DND-41 (cell line): ENCODE results near the gene RGS19.

Source experiments
- ATAC-seq: fragments of 200-7000 bp; cut with Tn5 transposase; 3 replicates; pipeline ENCODE4 v1.9.1; 2021; ENCODE audit warnings: low read depth; ENCODE audit not compliant: insufficient read depth
- DNase-seq: peaks from one replicate; pipeline ENCODE4 v3.0.0-alpha.2; 2020
- H2AFZ ChIP-seq: 2 replicates; pipeline ENCODE4 v1.6.0; 2012; ENCODE audit warnings: low read depth, low read length
- H3K27ac ChIP-seq: 2 replicates; pipeline ENCODE4 v1.5.1; 2012; ENCODE audit warnings: low read length, inconsistent platforms
- H3K27me3 ChIP-seq: fragments of 200-600 bp; sonication (generic); 2 replicates; pipeline ENCODE4 v1.6.0; 2012; ENCODE audit warnings: low read length, mild to moderate bottlenecking, inconsistent platforms; ENCODE audit not compliant: insufficient read depth, poor library complexity
- H3K36me3 ChIP-seq: 2 replicates; pipeline ENCODE4 v1.5.1; 2012; ENCODE audit warnings: low read length, inconsistent platforms; ENCODE audit not compliant: insufficient read depth
- H3K4me1 ChIP-seq: 2 replicates; pipeline ENCODE4 v1.5.1; 2012; ENCODE audit warnings: mild to moderate bottlenecking, low read length; ENCODE audit not compliant: insufficient read depth
- H3K4me2 ChIP-seq: 2 replicates; pipeline ENCODE4 v1.6.0; 2012; ENCODE audit warnings: mild to moderate bottlenecking, moderate library complexity, low read length, inconsistent platforms; ENCODE audit not compliant: insufficient read depth
- H3K4me3 ChIP-seq, 2 experiments: fragments of 200-600 bp in 1 of 2; shearing (Covaris generic) in 1 of 2; 2 replicates each; pipeline ENCODE4 v1.5.1; 2012 to 2016; ENCODE audit warnings: inconsistent platforms in 2 of 2, low read length in 2 of 2, mild to moderate bottlenecking in 2 of 2, low read depth in 1 of 2, moderate library complexity in 1 of 2
- H3K79me2 ChIP-seq: 2 replicates; pipeline ENCODE4 v1.6.0; 2012; ENCODE audit warnings: low read length, inconsistent platforms; ENCODE audit not compliant: insufficient read depth
- H3K9ac ChIP-seq: 2 replicates; pipeline ENCODE4 v1.6.0; 2012; ENCODE audit warnings: low read depth, mild to moderate bottlenecking, inconsistent platforms, low read length, moderate library complexity
- H3K9me3 ChIP-seq: 2 replicates; pipeline ENCODE4 v1.5.1; 2012; ENCODE audit warnings: low read length, moderate library complexity, mild to moderate bottlenecking, inconsistent platforms; ENCODE audit not compliant: insufficient read depth, severe bottlenecking
- H4K20me1 ChIP-seq: 2 replicates; pipeline ENCODE4 v1.6.0; 2012; ENCODE audit warnings: low read length; ENCODE audit not compliant: insufficient read depth
- EZH2 ChIP-seq: IDR thresholded peaks from 3 replicates; pipeline ENCODE4 v1.6.1; 2012; ENCODE audit warnings: borderline replicate concordance, low read depth, mild to moderate bottlenecking, moderate library complexity, low read length, inconsistent platforms; ENCODE audit not compliant: severe bottlenecking
- TF ChIP-seq, protein P1 (sequence below): IDR thresholded peaks from 2 replicates; pipeline ENCODE4 v1.5.1; 2012; ENCODE audit warnings: borderline replicate concordance, low read length, moderate library complexity, mild to moderate bottlenecking; ENCODE audit not compliant: poor library complexity, severe bottlenecking; ENCODE audit errors: extremely low read depth

Gene RGS19

DNA sequence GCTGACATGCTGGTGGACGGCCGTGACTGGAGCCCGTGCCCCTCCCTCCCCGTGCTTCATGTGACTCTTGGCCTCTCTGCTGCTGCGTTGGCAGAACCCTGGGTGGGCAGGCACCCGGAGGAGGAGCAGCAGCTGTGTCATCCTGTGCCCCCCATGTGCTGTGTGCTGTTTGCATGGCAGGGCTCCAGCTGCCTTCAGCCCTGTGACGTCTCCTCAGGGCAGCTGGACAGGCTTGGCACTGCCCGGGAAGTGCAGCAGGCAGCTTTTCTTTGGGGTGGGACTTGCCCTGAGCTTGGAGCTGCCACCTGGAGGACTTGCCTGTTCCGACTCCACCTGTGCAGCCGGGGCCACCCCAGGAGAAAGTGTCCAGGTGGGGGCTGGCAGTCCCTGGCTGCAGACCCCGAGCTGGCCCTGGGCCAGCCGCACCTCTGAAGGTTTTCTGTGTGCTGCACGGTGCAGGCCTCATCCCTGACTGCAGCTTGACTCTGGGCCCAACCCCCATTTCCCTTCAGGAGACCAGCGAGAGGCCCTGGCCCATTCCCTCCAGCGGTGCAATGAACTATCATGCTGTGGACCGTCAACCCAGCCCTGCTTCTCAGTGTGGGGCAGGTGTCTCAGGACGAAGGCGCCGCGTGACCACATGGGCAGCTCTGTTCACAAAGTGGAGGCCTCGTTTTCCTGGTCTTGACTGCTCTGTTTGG lies 19.9 kb upstream of the RGS19 start:
- no peak overlapping the region for H3K27ac ChIP-seq
- TF ChIP-seq, protein P1, sequence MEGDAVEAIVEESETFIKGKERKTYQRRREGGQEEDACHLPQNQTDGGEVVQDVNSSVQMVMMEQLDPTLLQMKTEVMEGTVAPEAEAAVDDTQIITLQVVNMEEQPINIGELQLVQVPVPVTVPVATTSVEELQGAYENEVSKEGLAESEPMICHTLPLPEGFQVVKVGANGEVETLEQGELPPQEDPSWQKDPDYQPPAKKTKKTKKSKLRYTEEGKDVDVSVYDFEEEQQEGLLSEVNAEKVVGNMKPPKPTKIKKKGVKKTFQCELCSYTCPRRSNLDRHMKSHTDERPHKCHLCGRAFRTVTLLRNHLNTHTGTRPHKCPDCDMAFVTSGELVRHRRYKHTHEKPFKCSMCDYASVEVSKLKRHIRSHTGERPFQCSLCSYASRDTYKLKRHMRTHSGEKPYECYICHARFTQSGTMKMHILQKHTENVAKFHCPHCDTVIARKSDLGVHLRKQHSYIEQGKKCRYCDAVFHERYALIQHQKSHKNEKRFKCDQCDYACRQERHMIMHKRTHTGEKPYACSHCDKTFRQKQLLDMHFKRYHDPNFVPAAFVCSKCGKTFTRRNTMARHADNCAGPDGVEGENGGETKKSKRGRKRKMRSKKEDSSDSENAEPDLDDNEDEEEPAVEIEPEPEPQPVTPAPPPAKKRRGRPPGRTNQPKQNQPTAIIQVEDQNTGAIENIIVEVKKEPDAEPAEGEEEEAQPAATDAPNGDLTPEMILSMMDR, result no peak
- TF ChIP-seq EZH2, result no peak
- peaks cover 13% of the 10 kb centered on the region; the same call in 1 of the 2 replicates for H4K20me1 ChIP-seq
- no peaks in the 10 kb centered on the region for H3K79me2 ChIP-seq
- ATAC-seq, result no peak
- H3K9me3 ChIP-seq, result no peaks in the 10 kb centered on the region
- DNase-seq, result no peak
- H3K4me3 ChIP-seq, result no peak overlapping the region
- peaks cover 9% of the 10 kb centered on the region for H3K4me1 ChIP-seq
- no peaks in the 10 kb centered on the region for H3K36me3 ChIP-seq
- H2AFZ ChIP-seq, result no peak overlapping the region
- peaks cover 25% of the 10 kb centered on the region for H3K27me3 ChIP-seq
- no peak overlapping the region for H3K4me2 ChIP-seq
- no peak overlapping the region for H3K9ac ChIP-seq

DNA sequence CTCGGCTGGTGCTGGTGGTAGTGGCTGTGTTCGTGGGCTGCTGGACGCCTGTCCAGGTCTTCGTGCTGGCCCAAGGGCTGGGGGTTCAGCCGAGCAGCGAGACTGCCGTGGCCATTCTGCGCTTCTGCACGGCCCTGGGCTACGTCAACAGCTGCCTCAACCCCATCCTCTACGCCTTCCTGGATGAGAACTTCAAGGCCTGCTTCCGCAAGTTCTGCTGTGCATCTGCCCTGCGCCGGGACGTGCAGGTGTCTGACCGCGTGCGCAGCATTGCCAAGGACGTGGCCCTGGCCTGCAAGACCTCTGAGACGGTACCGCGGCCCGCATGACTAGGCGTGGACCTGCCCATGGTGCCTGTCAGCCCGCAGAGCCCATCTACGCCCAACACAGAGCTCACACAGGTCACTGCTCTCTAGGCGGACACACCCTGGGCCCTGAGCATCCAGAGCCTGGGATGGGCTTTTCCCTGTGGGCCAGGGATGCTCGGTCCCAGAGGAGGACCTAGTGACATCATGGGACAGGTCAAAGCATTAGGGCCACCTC lies 19.2 kb upstream of the RGS19 start:
- H3K4me2 ChIP-seq, result no peak overlapping the region
- H3K4me1 ChIP-seq, result peaks cover 9% of the 10 kb centered on the region
- H4K20me1 ChIP-seq, result peaks cover 13% of the 10 kb centered on the region; the same call in 1 of the 2 replicates
- H3K9ac ChIP-seq, result no peak overlapping the region
- TF ChIP-seq, protein P1, result no peak
- no peak for TF ChIP-seq EZH2
- no peaks in the 10 kb centered on the region for H3K36me3 ChIP-seq
- ATAC-seq (no peak), DNase-seq (no peak)
- H3K27me3 ChIP-seq, result peaks cover 25% of the 10 kb centered on the region
- H2AFZ ChIP-seq, result no peak overlapping the region
- H3K4me3 ChIP-seq, result no peak overlapping the region
- no peak overlapping the region for H3K27ac ChIP-seq
- no peaks in the 10 kb centered on the region for H3K79me2 ChIP-seq
- H3K9me3 ChIP-seq, result no peaks in the 10 kb centered on the region

DNA sequence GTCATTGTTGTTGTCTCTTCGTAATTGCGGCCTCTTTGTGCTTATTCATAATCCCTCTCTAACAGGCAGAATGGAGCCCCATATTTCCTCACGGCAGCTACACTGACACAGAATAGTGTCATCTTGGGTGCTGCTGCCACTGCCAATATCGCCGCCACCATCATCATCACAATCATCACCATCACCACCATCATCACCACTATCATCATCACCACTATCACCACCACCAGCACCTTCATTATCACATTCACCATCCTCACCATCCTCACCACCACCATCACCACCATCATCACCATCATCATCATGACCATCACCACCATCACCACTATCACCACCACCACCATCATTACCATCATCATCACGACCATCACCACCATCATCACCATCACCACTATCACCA lies 17.2 kb upstream of the RGS19 start:
- no peaks in the 10 kb centered on the region for H3K36me3 ChIP-seq
- H2AFZ ChIP-seq, result no peak overlapping the region
- H3K79me2 ChIP-seq, result no peaks in the 10 kb centered on the region
- peaks cover 8% of the 10 kb centered on the region for H3K27me3 ChIP-seq
- H3K9me3 ChIP-seq, result no peaks in the 10 kb centered on the region
- no peak overlapping the region for H3K4me3 ChIP-seq
- H4K20me1 ChIP-seq, result peaks cover 15% of the 10 kb centered on the region
- H3K9ac ChIP-seq, result no peak overlapping the region
- DNase-seq (no peak), ATAC-seq (no peak)
- H3K4me1 ChIP-seq, result no peaks in the 10 kb centered on the region
- no peak overlapping the region for H3K27ac ChIP-seq
- H3K4me2 ChIP-seq, result no peak overlapping the region
- TF ChIP-seq, protein P1, result no peak
- TF ChIP-seq EZH2, result no peak
